Activated CD4-positive, alpha-beta T cell treated with anti-CD3 and anti-CD28 coated beads, Interleukin-2, amount 50 U/mL, for 48 hours (primary cell): ENCODE measurements around the gene NBDY.
"Not testable (repeated sequence)": the region's sequence is repeated elsewhere in the genome, so short reads cannot be mapped to it uniquely, and the experiment has no call there.

ENCODE experiments used
- DNase-seq, 2 experiments: peaks; one replicate each; pipeline ENCODE4 v3.0.0-alpha.2; 2020

Gene NBDY

GRCh38 chrX:56729152-56729850, at the start of gene NBDY:
Gene NBDY (plus strand): TSS chrX:56729243. CDS start chrX:56729354, 111 bp downstream.
- DNase-seq = peak; percentile 23 to 44

- not testable (repeated sequence) for DNase-seq
Observed at GRCh38 chrX:56704530-56704929, 24.5 kb upstream of the NBDY start.

- DNase-seq = no peak
Observed at GRCh38 chrX:56726605-56727004, 2.4 kb upstream of the NBDY start.

GRCh38 chrX:56727531-56727930, 1.5 kb upstream of the NBDY start:
- no peak for DNase-seq

- DNase-seq = no peak
Observed at GRCh38 chrX:56728321-56728720, 722 bp upstream of the NBDY start.

GRCh38 chrX:56728752-56729151, 291 bp upstream of the NBDY start:
- peak; percentile 4 to 10 for DNase-seq

- peak; percentile 28 to 55 for DNase-seq
Observed at GRCh38 chrX:56733459-56734046, 4.5 kb downstream of the NBDY start.

GRCh38 chrX:56736219-56736618, 7.2 kb downstream of the NBDY start:
- no peak for DNase-seq

GRCh38 chrX:56738670-56739069, 9.6 kb downstream of the NBDY start:
- DNase-seq = no peak

- no peak for DNase-seq
Observed at GRCh38 chrX:56744996-56745395, 16.0 kb downstream of the NBDY start.

- no peak for DNase-seq
Observed at GRCh38 chrX:56746996-56747395, 18.0 kb downstream of the NBDY start.

- DNase-seq = no peak
Observed at GRCh38 chrX:56751071-56751470, 22.0 kb downstream of the NBDY start.

GRCh38 chrX:56757327-56757726, 28.3 kb downstream of the NBDY start:
- DNase-seq = no peak

GRCh38 chrX:56758456-56758855, 29.4 kb downstream of the NBDY start:
- no peak for DNase-seq

GRCh38 chrX:56759736-56760409, 30.8 kb downstream of the NBDY start:
- DNase-seq = no peak

GRCh38 chrX:56760410-56761124, 31.5 kb downstream of the NBDY start:
- not testable (repeated sequence) for DNase-seq

- DNase-seq = no peak
Observed at GRCh38 chrX:56761167-56761566, 32.1 kb downstream of the NBDY start.

- DNase-seq = no peak
Observed at GRCh38 chrX:56762220-56762619, 33.2 kb downstream of the NBDY start.

- DNase-seq = no peak
Observed at GRCh38 chrX:56762707-56763555, 33.9 kb downstream of the NBDY start.

- DNase-seq = peak in 1 of 2 experiments; percentile 32
Observed at GRCh38 chrX:56763556-56764152, 34.6 kb downstream of the NBDY start.

GRCh38 chrX:56764153-56764974, 35.3 kb downstream of the NBDY start:
- DNase-seq = peak; percentile 34 to 61
